Measurements from ENCODE around the gene ASB15.

The ASB15 gene

DNA sequence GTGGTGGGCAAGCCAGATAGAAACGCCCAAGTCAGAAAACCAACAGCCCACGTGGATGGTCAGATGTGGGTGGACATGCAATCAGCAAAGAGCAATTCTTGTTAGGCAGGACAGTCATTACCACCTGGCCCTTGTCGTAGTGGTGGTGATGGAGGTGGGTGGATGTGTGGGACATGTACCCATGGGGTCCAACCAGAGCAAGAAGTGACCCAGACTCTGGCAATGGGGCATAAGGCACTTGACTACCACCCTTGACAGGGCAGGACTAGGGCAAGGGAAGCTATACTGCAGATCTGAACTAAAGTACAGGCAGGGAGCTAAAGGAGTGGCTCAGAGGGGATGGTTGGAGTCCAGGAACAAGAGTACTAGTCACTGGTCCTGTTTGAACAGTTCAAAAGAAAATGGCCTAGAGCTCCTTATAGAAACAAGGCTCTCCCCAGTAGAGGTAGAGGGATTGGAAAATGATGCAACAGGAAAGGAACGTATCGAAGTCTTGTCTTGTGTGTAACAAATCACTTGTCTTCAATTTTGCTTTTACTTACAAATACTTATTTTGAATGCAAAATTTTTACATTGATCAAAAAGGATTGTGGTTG is 71.6 kb downstream of the ASB15 start:
- H2AFZ ChIP-seq (ENCODE audit: low read depth, low read length): no peak overlapping the region
- TF ChIP-seq, protein P1, sequence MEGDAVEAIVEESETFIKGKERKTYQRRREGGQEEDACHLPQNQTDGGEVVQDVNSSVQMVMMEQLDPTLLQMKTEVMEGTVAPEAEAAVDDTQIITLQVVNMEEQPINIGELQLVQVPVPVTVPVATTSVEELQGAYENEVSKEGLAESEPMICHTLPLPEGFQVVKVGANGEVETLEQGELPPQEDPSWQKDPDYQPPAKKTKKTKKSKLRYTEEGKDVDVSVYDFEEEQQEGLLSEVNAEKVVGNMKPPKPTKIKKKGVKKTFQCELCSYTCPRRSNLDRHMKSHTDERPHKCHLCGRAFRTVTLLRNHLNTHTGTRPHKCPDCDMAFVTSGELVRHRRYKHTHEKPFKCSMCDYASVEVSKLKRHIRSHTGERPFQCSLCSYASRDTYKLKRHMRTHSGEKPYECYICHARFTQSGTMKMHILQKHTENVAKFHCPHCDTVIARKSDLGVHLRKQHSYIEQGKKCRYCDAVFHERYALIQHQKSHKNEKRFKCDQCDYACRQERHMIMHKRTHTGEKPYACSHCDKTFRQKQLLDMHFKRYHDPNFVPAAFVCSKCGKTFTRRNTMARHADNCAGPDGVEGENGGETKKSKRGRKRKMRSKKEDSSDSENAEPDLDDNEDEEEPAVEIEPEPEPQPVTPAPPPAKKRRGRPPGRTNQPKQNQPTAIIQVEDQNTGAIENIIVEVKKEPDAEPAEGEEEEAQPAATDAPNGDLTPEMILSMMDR (IDR thresholded peaks at IDR 0.05; ENCODE audit: borderline replicate concordance, extremely low read depth, low read length, poor library complexity, severe bottlenecking): no peak
- no peak for TF ChIP-seq EZH2 (IDR thresholded peaks at IDR 0.05; ENCODE audit: borderline replicate concordance, low read depth, low read length, severe bottlenecking)
- H3K9me3 ChIP-seq (ENCODE audit: insufficient read depth, low read length, severe bottlenecking): no peaks in the 10 kb centered on the region
- H3K27me3 ChIP-seq (ENCODE audit: insufficient read depth, low read length, poor library complexity): no peaks in the 10 kb centered on the region
- no peak overlapping the region for H3K4me2 ChIP-seq (ENCODE audit: insufficient read depth, low read length)
- DNase-seq (no peak), ATAC-seq (ENCODE audit: insufficient read depth, low read depth) (no peak)
- H3K9ac ChIP-seq (ENCODE audit: low read depth, low read length): no peak overlapping the region
- no peaks in the 10 kb centered on the region for H3K36me3 ChIP-seq (ENCODE audit: insufficient read depth, low read length)
- no peaks in the 10 kb centered on the region for H3K79me2 ChIP-seq (ENCODE audit: insufficient read depth, low read length)
- H3K27ac ChIP-seq (ENCODE audit: low read length): no peak overlapping the region
- H3K4me1 ChIP-seq (ENCODE audit: insufficient read depth, low read length): no peaks in the 10 kb centered on the region
- no peak overlapping the region for H3K4me3 ChIP-seq (ENCODE audit: low read depth in 1 of 2, low read length in 2 of 2)
- H4K20me1 ChIP-seq (ENCODE audit: insufficient read depth, low read length): no peaks in the 10 kb centered on the region

DNA sequence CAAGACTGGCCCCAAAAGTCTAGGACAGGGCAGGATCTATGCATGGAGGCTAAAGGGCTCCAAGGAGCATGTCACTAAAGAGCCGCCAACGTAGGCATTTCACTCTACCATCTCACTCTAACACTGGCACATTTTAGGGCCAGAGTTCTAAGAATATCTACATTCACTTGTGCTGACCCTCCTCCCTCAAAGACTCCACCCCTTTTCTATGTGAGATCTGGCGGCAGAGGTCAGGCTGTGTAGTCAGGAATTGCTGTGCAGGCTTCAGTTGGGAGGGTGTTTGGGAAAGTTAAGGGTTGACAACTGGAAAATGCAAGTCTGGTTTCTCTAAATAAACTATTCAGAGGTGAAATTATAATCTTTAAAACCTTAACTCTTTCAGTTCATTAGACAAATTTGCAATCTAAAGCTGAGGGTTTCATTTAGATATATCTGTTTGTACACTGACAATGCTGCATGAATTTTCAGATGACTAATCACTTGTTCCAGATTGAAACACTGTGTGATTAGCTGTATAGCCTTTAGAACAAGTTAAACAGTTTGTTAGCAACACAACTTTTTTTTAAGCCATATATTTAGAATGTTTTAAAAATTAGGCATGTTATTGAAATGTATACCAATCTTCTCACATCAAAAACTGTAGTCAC is 72.3 kb downstream of the ASB15 start:
- no peak overlapping the region for H3K27ac ChIP-seq (ENCODE audit: low read length)
- no peak overlapping the region for H3K4me2 ChIP-seq (ENCODE audit: insufficient read depth, low read length)
- ATAC-seq (ENCODE audit: insufficient read depth, low read depth): no peak
- no peak for DNase-seq
- H2AFZ ChIP-seq (ENCODE audit: low read depth, low read length): no peak overlapping the region
- no peaks in the 10 kb centered on the region for H3K79me2 ChIP-seq (ENCODE audit: insufficient read depth, low read length)
- no peaks in the 10 kb centered on the region for H3K4me1 ChIP-seq (ENCODE audit: insufficient read depth, low read length)
- no peaks in the 10 kb centered on the region for H3K27me3 ChIP-seq (ENCODE audit: insufficient read depth, low read length, poor library complexity)
- no peaks in the 10 kb centered on the region for H4K20me1 ChIP-seq (ENCODE audit: insufficient read depth, low read length)
- H3K36me3 ChIP-seq (ENCODE audit: insufficient read depth, low read length): no peaks in the 10 kb centered on the region
- no peak overlapping the region for H3K4me3 ChIP-seq (ENCODE audit: low read depth in 1 of 2, low read length in 2 of 2)
- TF ChIP-seq, protein P1 (IDR thresholded peaks at IDR 0.05; ENCODE audit: borderline replicate concordance, extremely low read depth, low read length, poor library complexity, severe bottlenecking): no peak
- no peak for TF ChIP-seq EZH2 (IDR thresholded peaks at IDR 0.05; ENCODE audit: borderline replicate concordance, low read depth, low read length, severe bottlenecking)
- no peaks in the 10 kb centered on the region for H3K9me3 ChIP-seq (ENCODE audit: insufficient read depth, low read length, severe bottlenecking)
- H3K9ac ChIP-seq (ENCODE audit: low read depth, low read length): no peak overlapping the region

DNA sequence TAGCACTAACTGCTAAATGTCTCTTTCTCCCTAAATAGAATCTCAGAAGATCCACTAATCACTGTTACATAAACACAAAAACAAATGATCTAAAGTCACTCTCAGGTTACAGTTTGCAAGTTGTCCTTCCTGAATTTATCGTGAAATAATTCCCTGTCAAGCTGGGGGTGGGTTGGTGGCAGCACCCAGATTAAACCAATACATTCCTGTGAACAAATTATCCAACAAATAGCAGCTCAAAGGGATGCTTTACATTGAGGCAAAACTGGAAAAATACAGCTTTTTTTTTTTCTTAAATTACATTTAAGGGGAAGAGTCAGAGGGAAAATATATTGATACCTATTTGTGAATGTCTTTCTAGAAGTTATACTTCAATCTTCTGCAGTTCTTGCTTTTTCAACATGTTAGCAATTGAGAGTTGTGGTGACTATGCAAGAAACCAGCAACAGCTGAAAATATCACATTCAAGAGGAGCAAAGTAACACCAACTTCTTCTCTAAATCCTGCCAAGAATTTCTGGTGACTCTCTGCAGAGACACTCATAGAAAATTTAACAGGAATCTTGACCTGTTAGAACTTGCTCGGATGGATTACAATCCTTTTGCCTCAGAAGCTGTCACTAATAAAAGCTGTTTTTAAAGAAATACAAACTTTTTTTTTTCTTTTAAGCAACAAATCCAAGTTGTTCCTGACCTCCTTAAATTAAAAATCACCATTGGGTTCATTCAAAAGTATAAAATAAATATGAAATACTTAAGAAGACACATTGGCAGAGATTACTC is 73.0 kb downstream of the ASB15 start:
- Histone ChIP-seq H3K9ac (ENCODE audit: low read depth, low read length) (no peak overlapping the region), H4K20me1 (ENCODE audit: insufficient read depth, low read length) (no peaks in the 10 kb centered on the region), H3K4me2 (ENCODE audit: insufficient read depth, low read length) (no peak overlapping the region), H3K27me3 (ENCODE audit: insufficient read depth, low read length, poor library complexity) (no peaks in the 10 kb centered on the region), H3K27ac (ENCODE audit: low read length) (no peak overlapping the region), H3K4me1 (ENCODE audit: insufficient read depth, low read length) (no peaks in the 10 kb centered on the region), H2AFZ (ENCODE audit: low read depth, low read length) (no peak overlapping the region), H3K9me3 (ENCODE audit: insufficient read depth, low read length, severe bottlenecking) (no peaks in the 10 kb centered on the region), H3K79me2 (ENCODE audit: insufficient read depth, low read length) (no peaks in the 10 kb centered on the region), H3K4me3 (ENCODE audit: low read depth in 1 of 2, low read length in 2 of 2) (no peak overlapping the region), H3K36me3 (ENCODE audit: insufficient read depth, low read length) (no peaks in the 10 kb centered on the region)
- TF ChIP-seq, protein P1 (IDR thresholded peaks at IDR 0.05; ENCODE audit: borderline replicate concordance, extremely low read depth, low read length, poor library complexity, severe bottlenecking): no peak
- TF ChIP-seq EZH2 (IDR thresholded peaks at IDR 0.05; ENCODE audit: borderline replicate concordance, low read depth, low read length, severe bottlenecking): no peak
- no peak for ATAC-seq (ENCODE audit: insufficient read depth, low read depth)
- DNase-seq: no peak
